ENCODE measurements around the gene SRGAP1.

The SRGAP1 gene

GRCh38 chr12:63815482-63815852, 29.0 kb upstream of the SRGAP1 start:
- H3K4me3 ChIP-seq (ENCODE audit: control insufficient read depth, low read depth, low read length) = no peak overlapping the region
- DNase-seq (ENCODE audit: low read depth) = no peak
- TF ChIP-seq CTCF (IDR thresholded peaks at IDR 0.05; ENCODE audit: control insufficient read depth, insufficient read depth, low read depth, low read length, missing control alignments) = no peak

DNA sequence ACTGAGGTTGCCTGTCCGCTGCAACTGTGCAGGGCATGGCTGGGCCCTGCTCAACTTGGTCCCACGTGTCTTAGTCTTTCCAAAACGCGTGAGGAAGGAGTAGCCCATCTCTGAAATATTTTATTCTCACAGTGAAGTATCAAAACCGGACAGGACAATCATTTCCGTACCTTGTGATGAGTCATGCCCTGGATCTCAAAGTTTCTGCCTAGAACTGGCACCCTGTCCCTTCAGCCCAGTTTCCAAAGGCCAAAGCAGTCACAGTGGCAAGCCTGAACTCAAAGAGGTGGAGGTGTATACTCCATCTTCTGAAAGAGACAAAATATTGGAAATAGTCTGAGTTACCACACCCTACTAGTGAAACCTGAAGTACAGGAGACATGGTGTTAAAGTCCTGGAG, 28.5 kb upstream of the SRGAP1 start:
- no peak for TF ChIP-seq CTCF (IDR thresholded peaks at IDR 0.05; ENCODE audit: control insufficient read depth, insufficient read depth, low read depth, low read length, missing control alignments)
- no peak for DNase-seq (ENCODE audit: low read depth)
- H3K4me3 ChIP-seq (ENCODE audit: control insufficient read depth, low read depth, low read length) = no peak overlapping the region

DNA sequence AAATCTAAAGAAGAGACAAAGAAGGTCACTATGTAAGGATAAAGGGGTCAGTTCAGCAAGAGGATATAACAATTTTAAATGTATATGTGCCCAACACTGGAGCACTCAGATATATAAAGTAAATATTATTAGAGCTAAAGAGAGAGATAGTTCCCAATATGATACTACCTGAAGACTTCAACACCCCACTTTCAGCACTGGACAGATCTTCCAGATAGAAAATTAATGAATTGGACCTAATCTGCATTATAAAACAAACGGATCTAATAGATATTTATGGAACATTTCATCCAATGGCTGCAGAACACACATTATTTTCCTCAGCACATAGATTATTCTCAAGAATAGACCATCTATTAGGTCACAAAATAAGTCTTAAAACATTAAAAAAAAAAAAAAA, 24.1 kb upstream of the SRGAP1 start:
- TF ChIP-seq CTCF (IDR thresholded peaks at IDR 0.05; ENCODE audit: control insufficient read depth, insufficient read depth, low read depth, low read length, missing control alignments) = no peak
- DNase-seq (ENCODE audit: low read depth) = no peak
- no peak overlapping the region for H3K4me3 ChIP-seq (ENCODE audit: control insufficient read depth, low read depth, low read length)

- no peak for TF ChIP-seq CTCF (IDR thresholded peaks at IDR 0.05; ENCODE audit: control insufficient read depth, insufficient read depth, low read depth, low read length, missing control alignments)
- DNase-seq (ENCODE audit: low read depth) = no peak
- peak overlapping the region; percentile 48 for H3K4me3 ChIP-seq (ENCODE audit: control insufficient read depth, low read depth, low read length)
Measured at GRCh38 chr12:63821781-63822251, 22.7 kb upstream of the SRGAP1 start.

DNA sequence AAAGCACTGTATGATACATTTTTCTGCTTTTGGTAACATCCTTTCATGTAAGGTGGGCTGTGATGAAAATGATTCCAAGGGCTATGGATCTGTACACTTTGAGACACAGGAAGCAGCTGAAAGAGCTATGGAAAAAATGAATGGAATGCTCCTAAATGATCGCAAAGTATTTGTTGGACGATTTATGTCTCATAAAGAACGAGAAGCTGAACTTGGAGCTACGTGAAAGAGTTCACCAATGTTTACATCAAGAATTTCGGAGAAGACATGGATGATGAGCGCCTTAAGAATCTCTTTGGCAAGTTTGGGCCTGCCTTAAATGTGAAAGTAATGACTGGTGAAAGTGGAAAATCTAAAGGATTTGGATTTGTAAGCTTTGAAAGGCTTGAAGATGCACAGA, 22.1 kb upstream of the SRGAP1 start:
- no peak for DNase-seq (ENCODE audit: low read depth)
- no peak overlapping the region; the same call in 1 of the 2 replicates for H3K4me3 ChIP-seq (ENCODE audit: control insufficient read depth, low read depth, low read length)
- TF ChIP-seq CTCF (IDR thresholded peaks at IDR 0.05; ENCODE audit: control insufficient read depth, insufficient read depth, low read depth, low read length, missing control alignments) = no peak

DNA sequence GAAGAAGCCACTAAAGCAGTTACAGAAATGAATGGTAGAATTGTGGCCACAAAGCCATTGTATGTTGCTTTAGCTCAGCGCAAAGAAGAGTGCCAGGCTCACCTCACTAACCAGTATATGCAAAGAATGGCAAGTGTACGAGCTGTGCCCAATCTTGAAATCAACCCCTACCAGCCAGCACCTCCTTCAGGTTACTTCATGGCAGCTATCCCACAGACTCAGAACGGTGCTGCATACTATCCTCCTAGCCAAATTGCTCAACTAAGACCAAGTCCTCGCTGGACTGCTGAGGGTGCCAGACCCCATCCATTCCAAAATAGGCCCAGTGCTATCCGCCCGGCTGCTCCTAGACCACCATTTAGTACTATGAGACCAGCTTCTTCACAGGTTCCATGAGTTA, 21.5 kb upstream of the SRGAP1 start:
- no peak overlapping the region for H3K4me3 ChIP-seq (ENCODE audit: control insufficient read depth, low read depth, low read length)
- no peak for DNase-seq (ENCODE audit: low read depth)
- no peak for TF ChIP-seq CTCF (IDR thresholded peaks at IDR 0.05; ENCODE audit: control insufficient read depth, insufficient read depth, low read depth, low read length, missing control alignments)

GRCh38 chr12:63826006-63826585, 18.4 kb upstream of the SRGAP1 start:
- no peak overlapping the region for H3K4me3 ChIP-seq (ENCODE audit: control insufficient read depth, low read depth, low read length)
- peak; percentile 81 for TF ChIP-seq CTCF (IDR thresholded peaks at IDR 0.05; ENCODE audit: control insufficient read depth, insufficient read depth, low read depth, low read length, missing control alignments)
- DNase-seq (ENCODE audit: low read depth) = peak; percentile 58
